ENCODE measurements around the gene ARID5A.
A peak's percentile ranks its signal among the peaks of the same experiment; 100 is the strongest.
"Not testable (repeated sequence)": the region's sequence is repeated elsewhere in the genome, so short reads cannot be mapped to it uniquely, and the experiment has no call there.

ARID5A gene

DNA sequence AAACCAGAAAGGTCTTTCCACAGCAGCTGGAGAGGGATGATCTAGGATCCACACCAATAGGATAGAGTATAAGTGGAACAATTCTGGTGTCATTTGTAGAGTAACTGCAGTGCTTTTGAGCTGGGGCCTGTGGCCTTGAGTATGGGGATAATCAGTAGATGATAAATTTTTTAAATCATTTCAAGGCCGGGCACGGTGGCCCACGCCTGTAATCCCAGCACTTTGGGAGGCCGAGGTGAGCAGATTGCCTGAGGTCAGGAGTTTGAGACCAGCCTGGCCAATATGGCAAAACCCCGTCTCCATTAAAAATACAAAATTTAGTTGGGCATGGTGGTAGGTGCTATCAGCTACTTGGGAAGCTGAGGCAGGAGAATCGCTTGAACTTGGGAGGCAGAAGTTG is 20.9 kb downstream of the ARID5A start:
- not testable (repeated sequence) for DNase-seq

- no peak for DNase-seq
These were observed 21.5 kb downstream of the ARID5A start for GRCh38 chr2:96558061-96558460.

- no peak for DNase-seq
These were observed 21.9 kb downstream of the ARID5A start for GRCh38 chr2:96558485-96558884.

DNA sequence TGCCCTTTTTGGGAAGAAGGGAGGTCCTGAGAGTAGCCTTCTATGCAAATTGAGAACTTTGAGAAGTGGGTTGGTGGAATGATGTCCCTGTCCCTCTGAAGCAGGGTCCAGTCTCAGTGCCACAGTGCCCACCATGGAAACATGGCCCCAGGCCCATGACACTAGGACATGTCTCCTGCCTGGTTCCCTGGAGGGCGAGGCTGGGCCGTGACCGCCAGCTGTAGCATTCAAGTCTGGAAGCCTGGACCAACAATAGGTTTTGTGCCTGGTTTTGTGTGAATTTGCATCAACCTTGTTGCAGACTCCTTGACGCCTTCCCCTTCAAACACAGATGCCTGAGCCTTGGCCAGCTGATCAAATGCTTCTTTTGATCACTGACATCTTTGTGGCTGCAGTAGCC is 27.5 kb downstream of the ARID5A start:
- no peak for DNase-seq

GRCh38 chr2:96564563-96564962 is 28.0 kb downstream of the ARID5A start:
- DNase-seq: no peak

- DNase-seq: no peak
These were observed 28.6 kb downstream of the ARID5A start for GRCh38 chr2:96565111-96565510.

GRCh38 chr2:96568094-96568493 is 31.5 kb downstream of the ARID5A start:
- DNase-seq: no peak

- DNase-seq: peak; percentile 41
These were observed 37.8 kb downstream of the ARID5A start for GRCh38 chr2:96574364-96574763.

DNA sequence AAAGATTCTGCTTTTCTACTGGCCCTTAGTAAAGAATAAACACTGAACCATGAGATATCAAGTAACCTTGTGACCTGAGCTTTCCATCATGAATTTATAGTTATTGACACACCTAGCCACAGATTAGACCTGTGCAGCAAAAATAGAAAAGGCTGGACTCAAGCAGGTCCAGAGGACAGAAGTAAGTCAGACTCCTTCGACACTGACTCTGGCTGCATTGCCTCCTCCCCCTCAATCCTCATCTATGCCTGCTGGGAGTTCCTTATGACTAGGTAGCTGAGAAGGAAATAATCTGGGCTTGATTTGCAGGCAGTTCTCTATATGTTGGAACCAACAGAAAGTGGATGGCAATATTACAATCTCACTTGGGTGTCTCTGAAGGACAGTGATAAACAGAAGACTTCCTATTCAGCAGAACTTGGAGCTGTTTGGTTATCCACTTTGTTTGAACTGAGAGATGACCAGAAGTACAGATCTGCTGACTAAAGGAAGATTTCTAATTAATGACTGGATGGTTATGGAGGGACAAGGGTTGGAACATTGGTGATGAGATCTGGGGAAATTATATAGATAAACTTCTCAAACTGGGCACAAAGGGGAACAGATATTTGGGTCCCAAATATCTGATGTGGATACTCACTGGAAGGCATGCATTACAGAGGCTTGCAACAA is 39.4 kb downstream of the ARID5A start:
- no peak for DNase-seq

GRCh38 chr2:96577501-96577900 is 40.9 kb downstream of the ARID5A start:
- DNase-seq: peak; percentile 52

DNA sequence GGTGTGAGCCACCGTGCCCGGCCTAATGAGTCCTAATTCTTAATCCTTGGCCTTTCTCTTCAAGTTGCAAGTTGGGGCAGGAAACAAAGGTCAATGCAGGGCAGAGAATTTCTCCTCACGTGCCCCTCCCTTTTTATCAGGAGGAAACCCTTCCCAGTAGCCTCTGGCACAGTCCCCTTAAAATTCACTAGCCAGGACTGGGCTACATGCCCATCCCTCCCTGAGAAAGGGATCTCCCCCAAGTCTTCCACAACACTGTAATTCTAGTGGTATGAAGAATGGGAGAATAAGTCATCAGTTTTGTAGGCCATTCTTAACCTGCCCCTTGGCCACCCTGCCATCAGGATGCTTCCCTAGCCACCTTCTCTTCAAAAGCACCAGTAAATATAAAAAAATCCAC is 42.2 kb downstream of the ARID5A start:
- DNase-seq: no peak

GRCh38 chr2:96579422-96579821 is 42.9 kb downstream of the ARID5A start:
- DNase-seq: no peak

GRCh38 chr2:96580771-96581170 is 44.2 kb downstream of the ARID5A start:
- DNase-seq: no peak

DNA sequence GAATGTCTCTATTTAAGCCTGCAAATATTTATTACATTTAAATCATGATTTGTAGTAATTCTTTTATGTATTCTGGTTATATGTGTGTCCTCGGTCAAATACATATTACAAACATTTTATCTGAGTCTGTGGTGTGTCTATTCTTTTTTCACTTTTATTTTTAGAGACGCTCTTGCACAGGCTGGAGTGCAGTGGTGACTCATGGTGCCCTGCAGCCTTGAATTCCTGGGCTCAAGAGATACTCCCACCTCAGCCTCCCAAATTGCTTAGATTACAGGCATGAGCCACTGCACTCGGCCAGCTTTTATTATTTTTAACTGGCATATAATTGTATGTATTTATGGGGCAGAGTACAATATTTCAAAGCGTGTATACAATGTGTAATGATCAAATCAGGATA is 47.5 kb downstream of the ARID5A start:
- DNase-seq: no peak

GRCh38 chr2:96587843-96588242 is 51.3 kb downstream of the ARID5A start:
- no peak for DNase-seq

DNA sequence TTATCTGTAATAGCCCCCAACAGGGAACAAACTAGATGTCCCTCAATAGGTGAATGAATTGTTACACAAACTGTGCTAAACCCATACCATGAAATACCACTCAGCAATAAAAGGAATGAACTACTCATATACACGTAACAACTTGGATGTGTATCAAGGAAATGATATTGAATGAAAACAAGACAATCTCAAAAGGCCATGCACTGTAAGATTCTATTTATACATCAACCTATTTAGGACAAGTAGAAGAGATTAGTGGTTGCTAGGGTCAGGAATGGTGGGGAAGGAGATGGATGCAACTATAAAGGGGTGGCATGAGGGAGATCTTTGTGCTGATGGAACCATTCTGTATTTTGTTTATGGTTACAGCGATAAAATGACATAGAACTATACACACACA is 54.5 kb downstream of the ARID5A start:
- no peak for DNase-seq

- peak; percentile 53 for DNase-seq
These were observed 54.9 kb downstream of the ARID5A start for GRCh38 chr2:96591494-96591893.

- no peak for DNase-seq
These were observed 57.7 kb downstream of the ARID5A start for GRCh38 chr2:96594282-96594681.

- DNase-seq: peak; percentile 85
These were observed 58.2 kb downstream of the ARID5A start for GRCh38 chr2:96594691-96595152.

GRCh38 chr2:96596596-96596995 is 60.0 kb downstream of the ARID5A start:
- no peak for DNase-seq

GRCh38 chr2:96599941-96600340 is 63.4 kb downstream of the ARID5A start:
- no peak for DNase-seq

DNA sequence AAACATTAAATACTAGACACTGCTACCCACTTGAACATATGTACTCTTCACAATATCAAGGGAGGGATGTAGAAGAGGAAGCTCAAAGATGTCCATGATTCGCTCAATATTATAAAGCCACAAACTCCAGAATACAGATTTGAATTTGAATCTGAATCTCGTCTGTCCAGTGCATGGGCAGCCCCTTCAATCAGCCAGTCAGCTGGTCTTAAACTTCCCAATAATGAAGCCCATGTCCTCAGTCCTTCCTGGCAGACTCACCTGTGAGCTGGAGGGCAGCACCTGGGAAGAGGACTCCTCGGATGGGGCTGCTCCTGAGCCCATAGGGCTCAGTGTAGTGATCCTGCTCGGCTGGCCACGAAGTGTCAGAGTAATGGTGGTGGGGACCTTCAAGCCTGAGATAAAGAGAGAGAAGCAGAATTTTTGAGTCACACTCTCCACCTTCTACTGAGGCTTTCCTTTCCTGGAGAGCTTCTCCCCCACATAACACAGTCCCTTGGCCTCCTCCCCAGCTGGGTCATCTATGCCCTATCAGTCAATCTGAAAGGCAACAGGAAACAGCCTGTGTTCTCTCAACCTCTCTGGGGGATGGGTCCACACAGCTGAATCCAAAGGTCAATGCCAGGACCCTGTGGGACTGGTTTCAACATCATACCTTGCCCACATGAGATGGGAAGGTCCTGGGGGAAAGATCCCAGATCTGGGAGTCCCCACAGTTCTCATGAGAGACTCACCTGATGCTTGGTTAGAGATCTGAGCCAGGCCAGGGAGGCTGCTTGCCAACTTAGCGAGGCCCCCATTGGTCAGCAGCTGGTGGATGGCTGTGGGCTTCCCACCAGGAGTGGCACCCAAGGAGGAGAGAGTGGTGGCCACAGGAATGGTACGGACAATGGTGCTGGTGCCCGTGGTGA is 65.1 kb downstream of the ARID5A start:
- peak; percentile 77 for DNase-seq

Measured in hematopoietic multipotent progenitor cell treated with erythropoietin and hydrocortisone succinate and interleukin-3 and kit ligand, for 4 days (in vitro differentiated cells).